AG04450 (cell line): ENCODE data around the gene CDH24. TPM values are rescaled to one million over a fixed set of nuclear protein-coding genes. Genes with fewer than 3 reads are reported as not detected.

Source experiments
- CTCF ChIA-PET: fragments of 300-600, 350-600 bp; formaldehyde crosslinking; extraction: SDS; loops from one replicate; lab custom pipeline; 2022; ENCODE audit warnings: antibody characterized with exemption, inconsistent platforms; lab: Charles Lee
- POLR2A ChIA-PET: fragments of 350-600 bp; formaldehyde crosslinking; extraction: SDS; loops from one replicate; lab custom pipeline; 2021; ENCODE audit warnings: antibody characterized with exemption, inconsistent platforms; lab: Yijun Ruan, JAX
- DNase-seq: peaks from one replicate; pipeline ENCODE4 v3.0.0-alpha.2; 2011; ENCODE audit warnings: low read depth, low spot score
- H3K27ac ChIP-seq: one replicate; pipeline ENCODE4 v1.5.1; 2012; ENCODE audit warnings: low read depth, low read length, control low read depth
- H3K27me3 ChIP-seq: one replicate; pipeline ENCODE4 v1.6.0; 2012; ENCODE audit warnings: low read length; ENCODE audit not compliant: control insufficient read depth, insufficient read depth
- H3K4me3 ChIP-seq: 2 replicates; pipeline ENCODE4 v1.5.1; 2011; ENCODE audit warnings: mild to moderate bottlenecking, low read depth, low read length, control low read depth
- H3K9me3 ChIP-seq: 2 replicates; pipeline ENCODE4 v1.5.1; 2012; ENCODE audit warnings: low read length; ENCODE audit not compliant: control insufficient read depth, insufficient read depth
- CTCF ChIP-seq: IDR thresholded peaks from 2 replicates; pipeline ENCODE4 v1.5.1; 2011; ENCODE audit warnings: low read depth, low read length, control low read depth, inconsistent platforms
- polyA plus RNA-seq: library from polyadenylated mRNA; depleted of rRNA; stranded (reverse); fragments of >200 nt; gene quantifications from 2 replicates; pipeline ENCODE4 v1.2.3, GENCODE V29; 2011

The CDH24 gene
- polyA plus RNA-seq, 1 experiment = 10.1 TPM

GRCh38 chr14:23033251-23033727 is 24.0 kb downstream of the CDH24 start:
- H3K27me3 ChIP-seq = no peaks in the 10 kb centered on the region
- POLR2A ChIA-PET = interaction anchor here (0.6 to 1.9 kb wide), 4 partner anchors 25 to 193 kb away, joined by 3 to 11 read pairs (median 6); no protein-coding TSS in a partner anchor
- CTCF ChIA-PET = interaction anchor here (0.6 to 2.9 kb wide), 8 partner anchors 36 to 268 kb away, joined by 3 to 19 read pairs (median 6); partner anchors contain the start of gene ACIN1
- DNase-seq = no peak
- H3K4me3 ChIP-seq = peak overlapping the region; percentile 93
- TF ChIP-seq CTCF = no peak
- H3K27ac ChIP-seq = no peak overlapping the region
- no peaks in the 10 kb centered on the region; the same call in 1 of the 2 replicates for H3K9me3 ChIP-seq

GRCh38 chr14:23030936-23031335 is 26.4 kb downstream of the CDH24 start:
- ChIA-PET CTCF (interaction anchor here (0.6 to 2.4 kb wide), 7 partner anchors 26 to 474 kb away, joined by 3 to 15 read pairs (median 4); no protein-coding TSS in a partner anchor), POLR2A (no interaction called here)
- no peak for TF ChIP-seq CTCF
- H3K4me3 ChIP-seq = no peak overlapping the region
- no peak for DNase-seq
- no peaks in the 10 kb centered on the region; the same call in 1 of the 2 replicates for H3K9me3 ChIP-seq
- no peak overlapping the region for H3K27ac ChIP-seq
- H3K27me3 ChIP-seq = no peaks in the 10 kb centered on the region

DNA sequence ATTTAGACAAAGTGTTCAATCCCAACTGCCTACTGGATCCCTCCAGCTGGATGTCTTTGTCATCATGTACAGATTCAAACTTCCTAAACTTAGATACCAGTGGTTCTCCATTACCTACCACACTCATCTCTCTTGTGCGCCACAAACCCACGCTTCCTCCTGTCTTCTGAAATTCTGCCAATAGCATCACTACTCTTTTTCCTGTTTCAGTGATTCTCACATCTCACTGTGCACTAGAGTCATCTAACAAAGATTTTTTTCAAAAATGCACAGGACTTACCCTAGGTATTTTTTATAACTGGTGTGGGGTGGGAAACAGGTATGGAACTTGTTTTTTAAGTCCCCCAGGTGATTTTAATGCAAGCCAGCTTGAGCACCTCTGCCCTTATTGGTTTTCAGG is 28.5 kb downstream of the CDH24 start:
- TF ChIP-seq CTCF = no peak
- H3K27me3 ChIP-seq = no peaks in the 10 kb centered on the region
- no peak overlapping the region for H3K4me3 ChIP-seq
- no peaks in the 10 kb centered on the region for H3K9me3 ChIP-seq
- CTCF ChIA-PET = interaction anchor here (1.4 to 2.8 kb wide), 3 partner anchors 40 to 99 kb away, joined by 3 to 12 read pairs (median 5); partner anchors contain the start of gene PRMT5
- H3K27ac ChIP-seq = no peak overlapping the region
- POLR2A ChIA-PET = no interaction called here
- no peak for DNase-seq

DNA sequence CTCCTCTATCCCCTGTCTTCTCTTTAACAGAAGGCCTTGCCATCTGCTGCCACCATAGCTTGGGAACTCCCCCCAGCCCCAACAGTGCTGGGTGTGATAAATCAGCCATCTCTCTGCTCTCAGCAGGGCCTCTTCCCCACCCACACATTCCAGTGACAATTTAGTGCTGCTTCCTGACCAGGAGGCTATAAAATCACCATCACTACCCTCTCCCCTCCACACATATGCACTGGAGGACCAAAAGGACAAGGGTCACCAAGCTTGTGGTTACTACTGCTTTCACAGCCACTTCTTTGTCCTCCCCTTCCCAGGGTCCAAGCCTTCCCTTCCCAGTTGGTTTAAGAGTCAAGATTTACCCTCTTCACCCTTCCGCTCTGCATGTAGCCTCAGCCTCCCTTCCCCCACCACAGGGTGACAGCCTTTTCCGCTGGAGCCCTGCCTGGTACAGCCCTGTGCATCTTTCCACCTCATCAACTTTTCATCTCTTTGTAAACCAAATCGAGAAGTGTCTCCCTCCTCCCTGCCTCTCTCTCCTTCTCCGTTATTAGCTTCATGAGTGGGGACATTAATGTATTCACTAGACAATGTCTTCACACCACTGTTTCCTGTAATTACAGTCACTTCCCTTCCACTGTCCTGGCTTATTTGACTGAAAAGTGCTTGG is 32.0 kb downstream of the CDH24 start:
- DNase-seq = no peak
- H3K27me3 ChIP-seq = no peaks in the 10 kb centered on the region
- H3K9me3 ChIP-seq = no peaks in the 10 kb centered on the region
- ChIA-PET CTCF (interaction anchor here (1.1 to 1.6 kb wide), 3 partner anchors 31 to 69 kb away, joined by 3 to 5 read pairs (median 4); partner anchors contain the start of gene ACIN1), POLR2A (interaction anchor here (1.4 kb wide), 1 partner anchor 10 kb away, joined by 4 read pairs; the partner anchor contains the start of gene PSMB5)
- H3K4me3 ChIP-seq = no peak overlapping the region
- no peak for TF ChIP-seq CTCF
- no peak overlapping the region for H3K27ac ChIP-seq

DNA sequence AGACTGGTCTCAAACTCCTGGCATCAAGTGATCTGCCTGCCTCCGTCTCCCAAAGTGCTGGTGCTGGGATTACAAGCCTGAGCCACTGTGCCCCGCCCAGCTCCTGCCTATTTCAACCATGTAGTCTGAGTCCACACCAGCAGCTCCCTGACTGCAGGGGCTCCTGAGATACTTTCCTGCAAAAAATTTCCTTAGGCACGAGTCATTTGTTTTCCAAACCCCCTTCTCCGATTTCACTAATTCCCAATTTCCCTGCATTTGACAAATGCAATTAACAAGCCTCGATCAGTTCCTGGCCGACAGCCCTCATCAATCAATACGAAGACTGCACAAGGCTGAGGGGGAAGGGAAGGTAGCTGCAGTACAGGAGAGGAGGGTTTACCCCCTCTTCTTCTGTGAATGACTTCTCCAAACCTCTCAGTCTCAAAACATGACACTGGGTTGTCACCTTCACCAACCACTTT is 32.7 kb downstream of the CDH24 start:
- Histone ChIP-seq H3K4me3 (no peak overlapping the region), H3K27ac (no peak overlapping the region), H3K27me3 (no peaks in the 10 kb centered on the region), H3K9me3 (no peaks in the 10 kb centered on the region)
- ChIA-PET POLR2A (interaction anchor here (1.0 to 1.4 kb wide), 2 partner anchors 10 to 18 kb away, joined by 4 to 5 read pairs; partner anchors contain the start of gene PSMB5), CTCF (interaction anchor here (0.7 to 1.6 kb wide), 5 partner anchors 30 to 152 kb away, joined by 3 to 8 read pairs (median 5); partner anchors contain the start of gene ACIN1)
- no peak for DNase-seq
- TF ChIP-seq CTCF = no peak
